Liver (tissue), 9 donors: ENCODE measurements around the gene TTC39A. TPM values are rescaled to one million over a fixed set of nuclear protein-coding genes. Genes with fewer than 3 reads are reported as not detected.
"Not testable (repeated sequence)": the region's sequence is repeated elsewhere in the genome, so short reads cannot be mapped to it uniquely, and the experiment has no call there.

Experiments
- DNase-seq: peaks from one replicate; pipeline ENCODE4 v3.0.0-alpha.2; 2017; ENCODE audit warnings: low spot score
- H3K27ac ChIP-seq, 2 donors: one replicate each; pipeline ENCODE4 v1.7.0; 2013; ENCODE audit warnings: inconsistent platforms in 2 of 2, low read length in 2 of 2, control low read depth in 1 of 2, low read depth in 1 of 2, mild to moderate bottlenecking in 1 of 2
- H3K27me3 ChIP-seq, 4 donors: one replicate each; pipeline versions ENCODE4 v1.6.1 to v1.7.0; 2013; ENCODE audit warnings: low read length in 3 of 4, inconsistent platforms in 1 of 4, mild to moderate bottlenecking in 1 of 4, moderate library complexity in 1 of 4; ENCODE audit not compliant: control insufficient read depth in 4 of 4, insufficient read depth in 4 of 4
- H3K36me3 ChIP-seq, 4 donors: one replicate each; pipeline versions ENCODE4 v1.6.1 to v1.7.0; 2013; ENCODE audit warnings: low read length in 3 of 4, mild to moderate bottlenecking in 3 of 4, low read depth in 1 of 4, moderate library complexity in 1 of 4; ENCODE audit not compliant: control insufficient read depth in 4 of 4, insufficient read depth in 3 of 4
- H3K4me1 ChIP-seq, 4 donors: one replicate each; pipeline versions ENCODE4 v1.6.1 to v1.7.0; 2013; ENCODE audit warnings: low read length in 3 of 4, mild to moderate bottlenecking in 3 of 4, moderate library complexity in 1 of 4; ENCODE audit not compliant: control insufficient read depth in 4 of 4, insufficient read depth in 4 of 4
- H3K4me3 ChIP-seq, 3 donors: one replicate each; pipeline versions ENCODE4 v1.6.1 to v1.7.0; 2013; ENCODE audit warnings: low read length in 3 of 3, control low read depth in 1 of 3, low read depth in 1 of 3, mild to moderate bottlenecking in 1 of 3
- H3K9ac ChIP-seq, 2 donors: one replicate each; pipeline ENCODE4 v1.7.0; 2013; ENCODE audit warnings: low read length in 2 of 2, mild to moderate bottlenecking in 2 of 2, moderate library complexity in 2 of 2, control low read depth in 1 of 2, low read depth in 1 of 2
- H3K9me3 ChIP-seq, 4 donors: one replicate each; pipeline versions ENCODE4 v1.6.1 to v1.7.0; 2013; ENCODE audit warnings: low read length in 3 of 4; ENCODE audit not compliant: control insufficient read depth in 4 of 4
- EGR1 ChIP-seq, 2 donors: IDR thresholded peaks; 2 replicates each; pipeline ENCODE4 v1.6.1; 2016 to 2018; ENCODE audit warnings: antibody characterized with exemption in 2 of 2, low read depth in 2 of 2
- FOXA1 ChIP-seq: IDR thresholded peaks from 2 replicates; pipeline ENCODE4 v1.6.1; 2016; ENCODE audit warnings: antibody characterized with exemption
- FOXA2 ChIP-seq: IDR thresholded peaks from 2 replicates; pipeline ENCODE4 v1.6.1; 2016; ENCODE audit warnings: antibody characterized with exemption
- GABPA ChIP-seq, 2 donors: IDR thresholded peaks in 1 of 2; conservative IDR thresholded peaks in 1 of 2; 2 replicates each; pipeline ENCODE4 v1.6.1; 2016; ENCODE audit warnings: antibody characterized with exemption in 2 of 2, mild to moderate bottlenecking in 1 of 2, moderate library complexity in 1 of 2
- HNF4A ChIP-seq, 2 donors: conservative IDR thresholded peaks; 2 replicates each; pipeline ENCODE4 v1.6.1; 2016; ENCODE audit warnings: antibody characterized with exemption in 2 of 2, mild to moderate bottlenecking in 2 of 2
- HNF4G ChIP-seq: IDR thresholded peaks from 2 replicates; pipeline ENCODE4 v1.6.1; 2016; ENCODE audit warnings: antibody characterized with exemption
- JUND ChIP-seq, 2 donors: IDR thresholded peaks; 2 replicates each; pipeline ENCODE4 v1.6.1; 2016; ENCODE audit warnings: antibody characterized with exemption in 2 of 2
- MAX ChIP-seq: IDR thresholded peaks from 2 replicates; pipeline ENCODE4 v1.6.1; 2016; ENCODE audit warnings: antibody characterized with exemption
- NR2F2 ChIP-seq: IDR thresholded peaks from 2 replicates; pipeline ENCODE4 v1.6.1; 2016; ENCODE audit warnings: antibody characterized with exemption
- RAD21 ChIP-seq, 2 donors: IDR thresholded peaks; 2 replicates each; pipeline ENCODE4 v1.6.1; 2016; ENCODE audit warnings: antibody characterized with exemption in 2 of 2, mild to moderate bottlenecking in 2 of 2
- RXRA ChIP-seq, 2 donors: IDR thresholded peaks; 2 replicates each; pipeline ENCODE4 v1.6.1; 2017 to 2018; ENCODE audit warnings: antibody characterized with exemption in 2 of 2, mild to moderate bottlenecking in 1 of 2
- SP1 ChIP-seq: IDR thresholded peaks from 2 replicates; pipeline ENCODE4 v1.6.1; 2018; ENCODE audit warnings: antibody characterized with exemption, mild to moderate bottlenecking
- YY1 ChIP-seq: IDR thresholded peaks from 2 replicates; pipeline ENCODE4 v1.6.1; 2016; ENCODE audit warnings: antibody characterized with exemption, mild to moderate bottlenecking
- ZBTB33 ChIP-seq: IDR thresholded peaks from 2 replicates; pipeline ENCODE4 v1.6.1; 2016; ENCODE audit warnings: antibody characterized with exemption
- WGBS: extraction: QIAGEN DNeasy Blood & Tissue Kit; methylation state at CpG from one replicate; pipeline ENCODE4 v1.1.7; 2013; 5-methylcytosine and 5-hydroxymethylcytosine counted together
- polyA plus RNA-seq, 2 donors: library from polyadenylated mRNA; stranded (reverse) in 1 of 2; unstranded in 1 of 2; fragments of 200-250 nt in 1 of 2; fragments of >200 nt in 1 of 2; fragmentation: Nextera tagmentation in 1 of 2; extraction: Ambion mirVana in 1 of 2; gene quantifications; one replicate each; pipeline versions ENCODE4 v1.2.1 to v1.2.3, GENCODE V29; 2013 to 2015
- total RNA-seq, 2 donors: library from RNA; depleted of rRNA; stranded (reverse); fragments of >200 nt; gene quantifications; one replicate each; pipeline ENCODE4 v1.2.3, GENCODE V29; 2014
- TF ChIP-seq, protein P1 (sequence below): IDR thresholded peaks from 2 replicates; pipeline ENCODE4 v1.6.1; 2016; ENCODE audit warnings: antibody characterized with exemption, mild to moderate bottlenecking
- TF ChIP-seq, protein P2 (sequence below): IDR thresholded peaks from 2 replicates; pipeline ENCODE4 v1.6.1; 2016; ENCODE audit warnings: antibody characterized with exemption
- TF ChIP-seq, protein P3 (sequence below): fragments of 150-350 bp; IDR thresholded peaks from 2 replicates; pipeline ENCODE4 v1.5.1; 2017; ENCODE audit warnings: improper control_type of control experiment, low read depth, low read length; ENCODE audit not compliant: missing input control
- donor health status: healthy.
- donor health status: healthy.
- donor health status: healthy.
- donor health status: healthy.
- donor health status: healthy.

Gene TTC39A
- total and polyA plus RNA-seq, 4 donors = 0.32 to 1.9 (median 1.4) TPM

DNA sequence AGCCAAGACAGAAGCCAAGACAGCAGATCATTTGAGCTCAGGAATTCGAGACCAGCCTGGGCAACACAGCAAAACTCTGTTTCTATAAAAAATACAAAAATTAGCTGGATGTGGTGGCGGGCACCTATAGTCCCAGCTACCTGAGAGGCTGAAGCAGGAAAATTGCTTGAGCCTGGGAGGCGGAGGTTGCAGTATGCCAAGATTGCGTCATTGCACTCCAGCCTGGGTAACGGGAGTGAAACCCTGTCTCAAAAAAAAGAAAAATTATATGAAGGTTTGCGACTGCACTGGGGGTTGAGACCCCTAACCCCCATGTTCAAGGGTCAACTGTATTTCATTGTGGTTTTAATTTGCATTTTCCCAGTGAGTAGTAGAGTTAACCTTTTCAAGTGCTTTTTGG lies 78.0 kb downstream of the TTC39A start:
- DNase-seq = no peak
- no peaks in the 10 kb centered on the region for H3K36me3 ChIP-seq
- H3K9me3 ChIP-seq = no peaks in the 10 kb centered on the region
- H3K4me1 ChIP-seq = peaks cover 1 to 24% (median 11%) of the 10 kb centered on the region in 4 donors
- no peak overlapping the region for H3K27ac ChIP-seq
- H3K9ac ChIP-seq = no peak overlapping the region
- H3K4me3 ChIP-seq = no peak overlapping the region
- no peaks in the 10 kb centered on the region for H3K27me3 ChIP-seq
- 82% methylated on average over 6 of the region's 6 CpGs for WGBS
- TF ChIP-seq RXRA (IDR thresholded peaks at IDR 0.05) (no peak), EGR1 (IDR thresholded peaks at IDR 0.05; ENCODE audit: low read depth in 2 of 2) (no peak), RAD21 (IDR thresholded peaks at IDR 0.05) (no peak), MAX (no peak), YY1 (no peak), NR2F2 (no peak), HNF4G (no peak), HNF4A (conservative IDR thresholded peaks at IDR 0.05) (no peak), FOXA2 (no peak), JUND (IDR thresholded peaks at IDR 0.05) (no peak), GABPA (IDR thresholded peaks at IDR 0.05 in 1 of 2, conservative IDR thresholded peaks at IDR 0.05 in 1 of 2) (no peak), FOXA1 (no peak), SP1 (no peak), ZBTB33 (no peak)
- TF ChIP-seq, protein P1, sequence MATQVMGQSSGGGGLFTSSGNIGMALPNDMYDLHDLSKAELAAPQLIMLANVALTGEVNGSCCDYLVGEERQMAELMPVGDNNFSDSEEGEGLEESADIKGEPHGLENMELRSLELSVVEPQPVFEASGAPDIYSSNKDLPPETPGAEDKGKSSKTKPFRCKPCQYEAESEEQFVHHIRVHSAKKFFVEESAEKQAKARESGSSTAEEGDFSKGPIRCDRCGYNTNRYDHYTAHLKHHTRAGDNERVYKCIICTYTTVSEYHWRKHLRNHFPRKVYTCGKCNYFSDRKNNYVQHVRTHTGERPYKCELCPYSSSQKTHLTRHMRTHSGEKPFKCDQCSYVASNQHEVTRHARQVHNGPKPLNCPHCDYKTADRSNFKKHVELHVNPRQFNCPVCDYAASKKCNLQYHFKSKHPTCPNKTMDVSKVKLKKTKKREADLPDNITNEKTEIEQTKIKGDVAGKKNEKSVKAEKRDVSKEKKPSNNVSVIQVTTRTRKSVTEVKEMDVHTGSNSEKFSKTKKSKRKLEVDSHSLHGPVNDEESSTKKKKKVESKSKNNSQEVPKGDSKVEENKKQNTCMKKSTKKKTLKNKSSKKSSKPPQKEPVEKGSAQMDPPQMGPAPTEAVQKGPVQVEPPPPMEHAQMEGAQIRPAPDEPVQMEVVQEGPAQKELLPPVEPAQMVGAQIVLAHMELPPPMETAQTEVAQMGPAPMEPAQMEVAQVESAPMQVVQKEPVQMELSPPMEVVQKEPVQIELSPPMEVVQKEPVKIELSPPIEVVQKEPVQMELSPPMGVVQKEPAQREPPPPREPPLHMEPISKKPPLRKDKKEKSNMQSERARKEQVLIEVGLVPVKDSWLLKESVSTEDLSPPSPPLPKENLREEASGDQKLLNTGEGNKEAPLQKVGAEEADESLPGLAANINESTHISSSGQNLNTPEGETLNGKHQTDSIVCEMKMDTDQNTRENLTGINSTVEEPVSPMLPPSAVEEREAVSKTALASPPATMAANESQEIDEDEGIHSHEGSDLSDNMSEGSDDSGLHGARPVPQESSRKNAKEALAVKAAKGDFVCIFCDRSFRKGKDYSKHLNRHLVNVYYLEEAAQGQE = no peak
- TF ChIP-seq, protein P2, sequence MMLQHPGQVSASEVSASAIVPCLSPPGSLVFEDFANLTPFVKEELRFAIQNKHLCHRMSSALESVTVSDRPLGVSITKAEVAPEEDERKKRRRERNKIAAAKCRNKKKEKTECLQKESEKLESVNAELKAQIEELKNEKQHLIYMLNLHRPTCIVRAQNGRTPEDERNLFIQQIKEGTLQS = no peak
- TF ChIP-seq, protein P3, sequence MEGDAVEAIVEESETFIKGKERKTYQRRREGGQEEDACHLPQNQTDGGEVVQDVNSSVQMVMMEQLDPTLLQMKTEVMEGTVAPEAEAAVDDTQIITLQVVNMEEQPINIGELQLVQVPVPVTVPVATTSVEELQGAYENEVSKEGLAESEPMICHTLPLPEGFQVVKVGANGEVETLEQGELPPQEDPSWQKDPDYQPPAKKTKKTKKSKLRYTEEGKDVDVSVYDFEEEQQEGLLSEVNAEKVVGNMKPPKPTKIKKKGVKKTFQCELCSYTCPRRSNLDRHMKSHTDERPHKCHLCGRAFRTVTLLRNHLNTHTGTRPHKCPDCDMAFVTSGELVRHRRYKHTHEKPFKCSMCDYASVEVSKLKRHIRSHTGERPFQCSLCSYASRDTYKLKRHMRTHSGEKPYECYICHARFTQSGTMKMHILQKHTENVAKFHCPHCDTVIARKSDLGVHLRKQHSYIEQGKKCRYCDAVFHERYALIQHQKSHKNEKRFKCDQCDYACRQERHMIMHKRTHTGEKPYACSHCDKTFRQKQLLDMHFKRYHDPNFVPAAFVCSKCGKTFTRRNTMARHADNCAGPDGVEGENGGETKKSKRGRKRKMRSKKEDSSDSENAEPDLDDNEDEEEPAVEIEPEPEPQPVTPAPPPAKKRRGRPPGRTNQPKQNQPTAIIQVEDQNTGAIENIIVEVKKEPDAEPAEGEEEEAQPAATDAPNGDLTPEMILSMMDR = no peak

DNA sequence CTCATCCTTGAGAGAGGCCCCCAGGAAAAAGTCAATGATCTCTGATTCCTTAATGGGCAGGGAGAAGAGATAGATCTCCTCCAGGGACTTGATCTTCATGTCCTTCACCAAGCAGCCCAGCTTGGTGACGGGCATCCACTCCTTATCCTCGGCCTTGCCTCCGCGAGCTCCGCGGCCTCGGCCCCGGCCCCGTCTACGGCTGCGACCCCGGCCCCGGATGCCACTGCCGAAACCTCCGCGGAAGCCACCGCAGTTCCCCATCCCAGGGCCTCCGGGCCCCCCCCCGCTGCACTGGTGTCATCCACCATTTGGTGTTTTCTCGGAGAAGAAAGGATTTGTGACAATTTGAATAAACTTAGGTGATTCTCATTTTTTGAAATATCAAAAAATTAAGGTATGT lies 79.2 kb downstream of the TTC39A start:
- not testable (repeated sequence) for H3K9me3 ChIP-seq, H3K27ac ChIP-seq, H3K27me3 ChIP-seq, H3K4me3 ChIP-seq, H3K36me3 ChIP-seq, DNase-seq, H3K9ac ChIP-seq
- peaks cover 1 to 27% (median 15%) of the 10 kb centered on the region in 4 donors for H3K4me1 ChIP-seq
- 98% methylated on average over 20 of the region's 20 CpGs for WGBS

- not testable (repeated sequence) for H3K27ac ChIP-seq, DNase-seq, H3K4me3 ChIP-seq, H3K9ac ChIP-seq, H3K36me3 ChIP-seq, H3K27me3 ChIP-seq, H3K9me3 ChIP-seq
- over 99% methylated on average over 14 of the region's 14 CpGs for WGBS
- H3K4me1 ChIP-seq = peaks cover 1 to 26% (median 15%) of the 10 kb centered on the region in 4 donors
Measured at GRCh38 chr1:51250729-51251128, 79.6 kb downstream of the TTC39A start.
